K562 (cell line): ENCODE measurements around the gene ANKRD65. TPM values are rescaled to one million over a fixed set of nuclear protein-coding genes. Genes with fewer than 3 reads are reported as not detected.

Experiments
- ARID1B ChIP-seq: fragments of 450-650 bp; IDR thresholded peaks from 2 replicates; pipeline ENCODE4 v1.6.1; 2016; ENCODE audit warnings: antibody characterized with exemption, mild to moderate bottlenecking, inconsistent platforms
- CBFA2T2 ChIP-seq: fragments of 450-650 bp; conservative IDR thresholded peaks from 2 replicates; pipeline ENCODE4 v1.6.1; 2017; ENCODE audit warnings: mild to moderate bottlenecking
- DIDO1 ChIP-seq: fragments of 450-650 bp; IDR thresholded peaks from 2 replicates; pipeline ENCODE4 v1.6.1; 2016; ENCODE audit warnings: low read depth, missing biosample characterization, missing genetic modification characterization
- HLTF ChIP-seq: fragments of 450-650 bp; IDR thresholded peaks from 2 replicates; pipeline ENCODE4 v1.6.1; 2016
- MEIS2 ChIP-seq: fragments of 450-650 bp; IDR thresholded peaks from 2 replicates; pipeline ENCODE4 v1.6.1; 2014; ENCODE audit warnings: mild to moderate bottlenecking; ENCODE audit not compliant: partially characterized antibody
- MTF1 ChIP-seq: fragments of 250-450 bp; sonication (Bioruptor Pico); IDR thresholded peaks from 2 replicates; pipeline ENCODE4 v1.9.0; 2021; ENCODE audit warnings: moderate library complexity, mild to moderate bottlenecking, inconsistent platforms, borderline replicate concordance
- NONO ChIP-seq, 2 experiments: fragments of 200-400 bp in 1 of 2; fragments of 450-650 bp in 1 of 2; formaldehyde crosslinking in 1 of 2; IDR thresholded peaks; 2 replicates each; pipeline ENCODE4 v1.6.1; 2017; ENCODE audit warnings: low read depth in 2 of 2, mild to moderate bottlenecking in 2 of 2, moderate library complexity in 2 of 2, low read length in 1 of 2
- NR2C2 ChIP-seq, 2 experiments: fragments of 200-800 bp in 1 of 2; sonication (Bioruptor generic) in 1 of 2; sonication (generic) in 1 of 2; formaldehyde crosslinking in 1 of 2; IDR thresholded peaks; 2 replicates each; pipeline versions ENCODE4 v1.6.1 to v1.8.0; 2016 to 2022; ENCODE audit warnings: mild to moderate bottlenecking in 1 of 2, missing compliant biosample characterization in 1 of 2, missing genetic modification characterization in 1 of 2, missing genetic modification reagents in 1 of 2
- SAFB ChIP-seq: fragments of 200-400 bp; formaldehyde crosslinking; IDR thresholded peaks from 2 replicates; pipeline ENCODE4 v1.6.1; 2017; ENCODE audit warnings: low read depth, low read length, borderline replicate concordance
- ZBED1 ChIP-seq: IDR thresholded peaks from 2 replicates; pipeline ENCODE4 v1.6.1; 2014
- ZNF174 ChIP-seq: fragments of 250-450 bp; sonication (Bioruptor Pico); IDR thresholded peaks from 2 replicates; pipeline ENCODE4 v1.4.0; 2020; ENCODE audit warnings: mild to moderate bottlenecking
- polyA plus RNA-seq, 8 experiments: library from polyadenylated mRNA; depleted of rRNA in 4 of 8; stranded (reverse) in 5 of 8; unstranded in 3 of 8; fragments of >200 nt; fragmentation: Nextera tagmentation in 2 of 8; fragmentation: Illumina TruSeq in 1 of 8; extraction: Ambion mirVana in 2 of 8; extraction: Trizol in 1 of 8; gene quantifications; 2 replicates each; pipeline versions ENCODE4 v1.2.1 to v1.2.3, GENCODE V29; 2011 to 2014; ENCODE audit warnings: inconsistent platforms in 1 of 8, missing spikeins in 1 of 8
- total RNA-seq, 7 experiments: library from RNA; depleted of rRNA in 6 of 7; stranded (reverse); fragments of >200 nt in 6 of 7; fragmentation: Illumina TruSeq in 2 of 7; extraction: Trizol in 2 of 7; gene quantifications; 2 replicates each; pipeline versions ENCODE4 v1.2.1 to v1.2.3, GENCODE V29; 2011 to 2021; ENCODE audit warnings: low replicate concordance in 1 of 7
- TF ChIP-seq, protein P1 (sequence below): fragments of 450-650 bp; formaldehyde crosslinking; IDR thresholded peaks from 2 replicates; pipeline ENCODE4 v1.4.0; 2020; ENCODE audit warnings: mild to moderate bottlenecking, moderate library complexity
- TF ChIP-seq, protein P2 (sequence below): IDR thresholded peaks from 2 replicates; pipeline ENCODE4 v1.6.1; 2016; ENCODE audit warnings: missing genetic modification characterization, missing compliant biosample characterization
- TF ChIP-seq, protein P3 (sequence below): fragments of 450-650 bp; IDR thresholded peaks from 2 replicates; pipeline ENCODE4 v1.6.1; 2017; ENCODE audit warnings: antibody characterized with exemption

The ANKRD65 gene
- total and polyA plus RNA-seq, 9 of the 15 experiments (the other 6 are each of a cell fraction or from before 2014, with no cell fraction given): not detected

DNA sequence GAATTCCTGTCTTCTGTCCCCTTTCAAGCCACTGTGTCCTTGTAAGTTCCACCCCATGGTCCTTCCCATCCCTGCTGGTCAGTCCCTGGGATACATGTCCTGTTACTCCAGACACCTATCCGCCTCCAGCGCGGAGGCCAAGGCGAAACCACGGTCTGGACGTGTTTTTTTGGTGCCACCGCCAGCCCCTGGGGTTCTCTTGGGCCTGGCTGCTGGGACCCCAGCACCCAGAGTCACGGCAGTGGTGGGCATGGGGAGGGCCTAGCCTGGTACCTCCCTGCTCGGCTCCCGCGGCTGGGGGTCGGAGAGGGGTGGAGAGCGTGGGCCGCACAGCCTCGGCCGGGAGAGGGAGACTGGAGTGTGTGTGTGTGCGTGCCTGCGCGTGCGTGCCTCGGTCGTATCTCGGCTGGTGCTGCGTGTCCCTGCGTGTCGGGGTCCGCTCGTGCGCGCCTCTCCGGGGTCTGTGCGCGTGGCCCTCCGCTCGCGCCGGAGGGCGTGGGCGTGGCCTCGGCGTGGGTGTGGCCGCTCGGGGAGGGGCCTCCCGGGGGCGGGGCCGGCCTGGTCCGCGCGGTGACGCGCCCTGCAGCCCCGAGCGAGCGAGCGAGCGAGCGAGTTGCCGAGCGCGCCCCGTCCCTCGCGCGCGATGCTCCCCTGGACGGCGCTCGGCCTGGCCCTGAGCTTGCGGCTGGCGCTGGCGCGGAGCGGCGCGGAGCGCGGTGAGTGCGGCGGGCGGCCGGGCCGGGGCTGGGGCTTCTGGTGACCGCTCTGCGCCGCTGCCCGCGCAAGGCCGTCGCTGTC, 14.2 kb upstream of the ANKRD65 start, which contains the start of gene VWA1 (continued):
- TF ChIP-seq NONO (IDR thresholded peaks at IDR 0.05; ENCODE audit: low read depth in 2 of 2, low read length in 1 of 2) (0 out of 4 replicates have a peak, but pooled peaks of 1 of the 2 experiments have one; percentile 31), DIDO1 (no peak), ARID1B (no peak), SAFB (peak; percentile 68), MTF1 (CRISPR knock-in tag) (no peak), MEIS2 (no peak), CBFA2T2 (no peak), ZBED1 (no peak), HLTF (no peak), NR2C2 (CRISPR knock-in tag; IDR thresholded peaks at IDR 0.05) (no peak; the same call in 1 of the 2 replicates), NR2C2 (tag; IDR thresholded peaks at IDR 0.05) (no peak), ZNF174 (CRISPR knock-in tag) (no peak)
- TF ChIP-seq, protein P1, sequence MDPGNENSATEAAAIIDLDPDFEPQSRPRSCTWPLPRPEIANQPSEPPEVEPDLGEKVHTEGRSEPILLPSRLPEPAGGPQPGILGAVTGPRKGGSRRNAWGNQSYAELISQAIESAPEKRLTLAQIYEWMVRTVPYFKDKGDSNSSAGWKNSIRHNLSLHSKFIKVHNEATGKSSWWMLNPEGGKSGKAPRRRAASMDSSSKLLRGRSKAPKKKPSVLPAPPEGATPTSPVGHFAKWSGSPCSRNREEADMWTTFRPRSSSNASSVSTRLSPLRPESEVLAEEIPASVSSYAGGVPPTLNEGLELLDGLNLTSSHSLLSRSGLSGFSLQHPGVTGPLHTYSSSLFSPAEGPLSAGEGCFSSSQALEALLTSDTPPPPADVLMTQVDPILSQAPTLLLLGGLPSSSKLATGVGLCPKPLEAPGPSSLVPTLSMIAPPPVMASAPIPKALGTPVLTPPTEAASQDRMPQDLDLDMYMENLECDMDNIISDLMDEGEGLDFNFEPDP (CRISPR knock-in tag): no peak
- TF ChIP-seq, protein P2, sequence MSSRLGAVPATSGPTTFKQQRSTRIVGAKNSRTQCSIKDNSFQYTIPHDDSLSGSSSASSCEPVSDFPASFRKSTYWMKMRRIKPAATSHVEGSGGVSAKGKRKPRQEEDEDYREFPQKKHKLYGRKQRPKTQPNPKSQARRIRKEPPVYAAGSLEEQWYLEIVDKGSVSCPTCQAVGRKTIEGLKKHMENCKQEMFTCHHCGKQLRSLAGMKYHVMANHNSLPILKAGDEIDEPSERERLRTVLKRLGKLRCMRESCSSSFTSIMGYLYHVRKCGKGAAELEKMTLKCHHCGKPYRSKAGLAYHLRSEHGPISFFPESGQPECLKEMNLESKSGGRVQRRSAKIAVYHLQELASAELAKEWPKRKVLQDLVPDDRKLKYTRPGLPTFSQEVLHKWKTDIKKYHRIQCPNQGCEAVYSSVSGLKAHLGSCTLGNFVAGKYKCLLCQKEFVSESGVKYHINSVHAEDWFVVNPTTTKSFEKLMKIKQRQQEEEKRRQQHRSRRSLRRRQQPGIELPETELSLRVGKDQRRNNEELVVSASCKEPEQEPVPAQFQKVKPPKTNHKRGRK (tag): no peak
- TF ChIP-seq, protein P3, sequence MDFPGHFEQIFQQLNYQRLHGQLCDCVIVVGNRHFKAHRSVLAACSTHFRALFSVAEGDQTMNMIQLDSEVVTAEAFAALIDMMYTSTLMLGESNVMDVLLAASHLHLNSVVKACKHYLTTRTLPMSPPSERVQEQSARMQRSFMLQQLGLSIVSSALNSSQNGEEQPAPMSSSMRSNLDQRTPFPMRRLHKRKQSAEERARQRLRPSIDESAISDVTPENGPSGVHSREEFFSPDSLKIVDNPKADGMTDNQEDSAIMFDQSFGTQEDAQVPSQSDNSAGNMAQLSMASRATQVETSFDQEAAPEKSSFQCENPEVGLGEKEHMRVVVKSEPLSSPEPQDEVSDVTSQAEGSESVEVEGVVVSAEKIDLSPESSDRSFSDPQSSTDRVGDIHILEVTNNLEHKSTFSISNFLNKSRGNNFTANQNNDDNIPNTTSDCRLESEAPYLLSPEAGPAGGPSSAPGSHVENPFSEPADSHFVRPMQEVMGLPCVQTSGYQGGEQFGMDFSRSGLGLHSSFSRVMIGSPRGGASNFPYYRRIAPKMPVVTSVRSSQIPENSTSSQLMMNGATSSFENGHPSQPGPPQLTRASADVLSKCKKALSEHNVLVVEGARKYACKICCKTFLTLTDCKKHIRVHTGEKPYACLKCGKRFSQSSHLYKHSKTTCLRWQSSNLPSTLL: no peak
